Activated CD4-positive, CD25-positive, alpha-beta regulatory T cell treated with anti-CD3 and anti-CD28 coated beads, Interleukin-2, amount 50 U/mL, for 16 hours (primary cell): Measurements from ENCODE around the gene ZXDC.

ENCODE experiments used
- DNase-seq: peaks from one replicate; pipeline ENCODE4 v3.0.0-alpha.2; 2020; ENCODE audit warnings: low read depth, low spot score

Gene ZXDC

DNA sequence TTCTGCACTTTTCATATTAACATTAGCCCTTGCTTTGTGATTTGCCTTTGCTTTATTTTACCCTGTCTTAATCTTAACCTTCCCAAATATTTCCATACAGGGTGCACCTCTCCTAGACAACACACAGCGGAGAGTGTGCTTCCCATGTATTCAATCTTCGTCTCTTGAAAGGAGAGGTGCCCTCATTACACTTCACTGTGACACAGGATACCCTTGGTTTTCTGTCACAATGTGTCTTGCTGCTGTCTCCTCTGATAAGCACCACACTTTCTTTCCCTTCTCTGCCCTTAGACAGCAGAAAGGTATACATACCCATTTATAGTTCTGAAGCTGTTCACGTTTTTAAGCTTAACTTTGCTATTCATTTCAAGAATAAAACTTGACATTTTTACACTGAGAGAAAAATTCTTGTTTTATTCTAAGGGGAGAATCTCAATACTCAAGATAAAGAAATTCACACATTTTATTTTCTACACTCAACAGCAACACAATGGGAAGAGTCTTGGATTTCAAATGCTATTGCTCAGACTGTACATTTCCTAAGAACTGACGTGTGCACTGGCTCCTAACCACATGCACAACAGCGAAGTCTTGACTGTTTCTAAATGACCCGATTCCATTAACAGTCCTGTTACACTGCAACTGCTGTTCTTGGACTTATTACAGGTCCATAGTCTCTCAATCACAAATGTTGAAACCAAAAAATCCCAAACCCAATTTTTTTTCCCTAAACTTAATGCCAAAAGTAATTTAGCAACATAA, 21.1 kb downstream of the ZXDC start:
- no peak for DNase-seq

DNA sequence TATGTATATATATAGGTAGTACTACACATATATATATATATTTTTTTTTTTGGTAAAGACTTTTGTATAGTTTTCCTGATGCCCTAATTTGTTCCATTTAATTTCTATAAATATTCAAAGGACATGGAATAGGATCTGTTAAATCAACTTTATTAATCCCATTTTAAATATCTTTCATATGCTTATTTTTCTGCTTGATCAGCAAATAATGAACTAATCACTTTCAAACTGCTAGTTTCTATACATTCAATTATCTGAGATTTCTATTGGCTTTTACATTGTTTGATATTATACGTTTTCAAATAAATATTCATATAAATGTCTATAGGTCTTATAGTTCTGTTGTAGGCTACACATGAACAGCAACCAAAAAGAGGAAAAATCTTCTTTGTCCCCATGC, 21.7 kb downstream of the ZXDC start:
- no peak for DNase-seq

- no peak for DNase-seq
These were observed 23.5 kb downstream of the ZXDC start for GRCh38 chr3:126452213-126452612.

DNA sequence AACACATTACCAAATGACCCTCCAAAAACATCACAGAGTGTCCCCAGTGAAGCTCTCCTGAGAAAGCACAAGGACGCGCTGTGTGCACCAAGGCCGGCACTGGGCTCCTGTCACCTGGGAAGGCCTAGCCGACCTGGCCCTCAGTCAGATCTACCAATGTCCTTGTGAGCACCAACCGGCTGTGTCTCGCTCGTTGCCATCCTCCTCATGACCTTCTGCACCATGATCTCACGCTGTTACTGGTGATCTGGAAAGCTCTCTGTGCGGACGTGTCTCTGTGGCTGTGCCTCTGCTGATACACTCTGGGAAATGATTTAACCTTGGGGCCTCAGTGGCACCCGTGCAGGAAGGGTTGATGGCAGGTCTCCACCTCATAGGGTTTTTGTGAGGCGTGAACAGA, 24.2 kb downstream of the ZXDC start:
- DNase-seq: no peak

DNA sequence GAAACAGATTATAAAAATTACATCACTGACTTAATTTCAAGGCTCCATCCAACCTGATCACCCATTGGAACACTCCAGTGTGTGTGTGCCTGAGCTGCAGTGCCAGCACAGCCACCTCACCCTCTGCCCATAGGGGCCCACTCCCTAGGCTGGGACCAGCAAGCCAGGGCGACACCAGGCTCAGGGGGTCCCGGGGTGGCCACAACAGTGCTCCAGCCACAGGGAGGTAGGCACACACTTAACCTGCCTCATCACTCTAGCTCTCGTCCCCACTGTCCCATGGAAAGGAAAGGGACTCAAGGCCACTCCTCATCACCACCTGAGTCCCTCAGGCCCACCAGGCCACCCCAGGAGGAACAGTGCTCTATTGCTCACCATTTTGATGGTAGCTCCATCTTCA, 24.9 kb downstream of the ZXDC start:
- no peak for DNase-seq

- no peak for DNase-seq
These were observed 25.5 kb downstream of the ZXDC start for GRCh38 chr3:126450219-126450618.

DNA sequence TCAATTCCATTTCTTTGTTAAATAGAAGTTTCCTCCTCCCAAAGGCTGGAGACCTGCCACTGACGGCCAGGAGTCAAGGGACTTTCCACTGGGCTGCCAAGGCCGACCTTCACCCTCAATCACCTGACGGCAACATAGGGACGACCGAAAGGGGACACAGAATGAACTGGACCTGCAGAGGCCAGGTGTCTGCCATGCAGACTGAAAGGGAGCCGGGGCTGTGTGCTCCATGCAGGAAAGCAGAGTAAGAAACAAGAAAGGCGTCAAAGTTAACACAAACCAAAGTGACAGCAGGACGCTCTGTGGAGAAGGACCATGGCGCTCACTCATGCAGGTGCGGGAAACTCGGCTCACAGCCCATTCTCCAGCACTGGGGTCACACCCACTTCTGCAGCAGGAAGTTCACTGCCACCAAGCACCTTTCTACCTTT, 26.1 kb downstream of the ZXDC start:
- DNase-seq: no peak

GRCh38 chr3:126448893-126449180, 26.9 kb downstream of the ZXDC start:
- no peak for DNase-seq

DNA sequence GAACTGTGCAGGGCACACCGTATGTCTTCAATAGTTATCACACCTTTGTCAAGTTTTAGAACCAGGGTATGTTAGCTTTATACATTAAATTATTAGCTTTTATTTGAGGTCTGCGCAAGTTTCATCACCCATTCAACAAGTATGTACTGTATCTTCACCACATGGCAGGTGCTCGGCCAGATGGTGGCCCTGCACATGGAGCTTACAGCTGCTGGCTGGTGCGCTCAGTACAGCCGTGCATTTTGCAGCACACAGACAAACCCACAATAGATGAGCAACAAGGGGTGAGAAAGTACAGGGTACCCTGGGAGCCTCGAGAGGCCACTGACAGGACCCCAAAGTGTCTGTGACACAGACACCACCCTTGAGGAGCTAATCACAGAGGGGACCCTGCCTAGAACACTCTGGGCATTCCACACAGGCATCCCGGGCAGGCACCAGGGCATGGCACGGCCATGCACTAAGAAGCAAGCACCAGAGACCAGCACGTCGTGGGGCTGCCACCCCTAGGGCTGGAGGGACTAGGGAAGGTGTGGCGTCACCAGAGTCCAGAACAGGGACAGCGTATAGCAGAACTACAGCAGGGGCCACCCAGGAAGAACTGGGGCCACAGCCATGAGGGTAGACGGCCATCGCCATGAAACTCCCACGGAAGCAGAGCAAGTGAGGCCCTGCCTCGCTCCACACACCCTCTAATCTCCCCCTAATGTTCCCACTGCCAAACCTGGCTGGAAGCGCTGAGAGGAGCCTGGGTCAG, 27.4 kb downstream of the ZXDC start:
- DNase-seq: no peak

DNA sequence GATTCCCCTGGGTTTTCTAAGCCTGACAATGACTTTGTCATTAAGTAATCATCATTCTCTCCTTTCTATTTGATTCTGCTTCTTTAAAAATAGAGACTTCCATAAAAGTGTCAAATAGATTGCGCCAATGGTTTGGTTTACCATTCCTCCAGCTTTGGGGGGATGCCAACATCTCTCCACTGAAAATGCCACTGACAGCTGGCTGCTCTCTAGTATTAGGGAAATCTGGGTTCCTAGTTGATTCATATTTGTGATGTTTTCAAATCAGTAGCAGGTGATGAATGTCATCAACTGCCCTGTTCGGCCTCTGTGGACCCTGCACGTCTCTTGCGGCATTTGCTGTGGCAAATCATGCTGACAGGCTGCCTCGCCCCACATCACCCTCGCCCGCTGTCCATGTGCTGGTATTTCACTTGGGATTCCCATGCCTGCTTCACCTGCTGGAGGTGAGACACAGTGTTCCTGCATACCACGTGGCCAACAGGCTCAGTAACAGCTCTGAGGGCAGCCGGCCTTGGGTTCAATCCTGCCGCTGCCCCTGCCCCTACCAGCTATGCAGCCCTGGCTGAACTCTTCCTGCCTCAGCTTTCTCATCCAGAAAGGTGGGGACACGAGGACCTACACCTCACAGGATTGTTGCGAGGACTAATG, 28.1 kb downstream of the ZXDC start:
- no peak for DNase-seq

- no peak for DNase-seq
These were observed 28.9 kb downstream of the ZXDC start for GRCh38 chr3:126446791-126447190.

- no peak for DNase-seq
These were observed 29.4 kb downstream of the ZXDC start for GRCh38 chr3:126446301-126446700.

DNA sequence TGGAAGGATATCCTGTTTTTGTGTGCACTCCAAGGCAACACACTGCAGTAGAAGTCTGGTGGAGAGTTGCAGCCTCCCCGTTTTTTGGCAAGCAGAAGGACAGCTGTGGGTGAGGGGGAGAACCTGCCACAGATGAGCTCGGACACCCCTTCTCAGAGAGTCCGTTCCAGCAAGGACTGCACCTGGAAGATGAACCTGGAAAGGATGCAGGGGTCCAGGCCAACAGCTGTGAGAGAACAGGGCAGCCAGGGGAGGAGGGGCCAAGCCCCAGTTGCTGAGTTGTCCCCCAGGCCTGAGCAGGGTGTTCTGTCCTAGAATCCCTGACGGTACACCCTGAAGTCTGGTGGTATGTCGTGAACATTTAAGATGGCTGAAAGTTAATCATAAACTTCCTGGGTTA, 30.2 kb downstream of the ZXDC start:
- DNase-seq: no peak

GRCh38 chr3:126442856-126443242, 32.8 kb downstream of the ZXDC start:
- DNase-seq: no peak

DNA sequence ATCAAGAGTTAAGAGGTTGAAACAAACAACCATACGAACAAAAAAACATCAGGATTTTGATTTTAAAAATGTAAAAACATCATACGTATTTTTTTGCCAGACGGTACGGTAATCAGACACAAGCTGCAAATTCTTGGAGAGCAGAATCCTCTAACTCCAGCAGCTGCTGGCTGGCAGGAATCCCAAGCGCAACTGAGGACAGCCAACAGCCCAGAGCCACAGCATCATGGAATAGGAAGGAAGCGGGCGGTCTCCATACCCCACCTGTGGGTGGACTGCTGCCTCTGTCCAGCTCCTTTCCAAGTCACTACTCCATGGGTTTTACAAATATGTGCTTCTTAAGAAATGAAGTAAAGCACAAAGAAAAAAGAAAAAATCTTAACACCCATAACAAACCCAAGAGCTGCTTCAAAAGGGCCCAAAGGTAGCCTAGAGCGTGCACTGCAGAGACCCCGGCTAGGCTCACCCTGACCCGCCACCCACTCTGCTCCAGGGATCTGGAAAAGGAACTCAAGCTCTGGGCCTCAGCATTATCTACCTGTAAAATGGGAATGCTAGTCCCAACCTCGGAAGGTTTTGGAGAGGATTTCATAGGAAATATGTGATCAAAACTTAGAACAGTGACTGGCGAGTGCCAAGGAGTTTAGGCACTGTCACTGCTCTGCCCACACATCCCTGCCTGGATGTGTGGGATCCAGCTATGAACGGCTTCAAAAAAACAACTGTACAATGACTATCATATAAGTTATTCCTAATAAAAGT, 33.4 kb downstream of the ZXDC start:
- DNase-seq: no peak

GRCh38 chr3:126441256-126441880, 34.3 kb downstream of the ZXDC start:
- DNase-seq: no peak

- DNase-seq: no peak
These were observed 35.0 kb downstream of the ZXDC start for GRCh38 chr3:126440709-126440995.

DNA sequence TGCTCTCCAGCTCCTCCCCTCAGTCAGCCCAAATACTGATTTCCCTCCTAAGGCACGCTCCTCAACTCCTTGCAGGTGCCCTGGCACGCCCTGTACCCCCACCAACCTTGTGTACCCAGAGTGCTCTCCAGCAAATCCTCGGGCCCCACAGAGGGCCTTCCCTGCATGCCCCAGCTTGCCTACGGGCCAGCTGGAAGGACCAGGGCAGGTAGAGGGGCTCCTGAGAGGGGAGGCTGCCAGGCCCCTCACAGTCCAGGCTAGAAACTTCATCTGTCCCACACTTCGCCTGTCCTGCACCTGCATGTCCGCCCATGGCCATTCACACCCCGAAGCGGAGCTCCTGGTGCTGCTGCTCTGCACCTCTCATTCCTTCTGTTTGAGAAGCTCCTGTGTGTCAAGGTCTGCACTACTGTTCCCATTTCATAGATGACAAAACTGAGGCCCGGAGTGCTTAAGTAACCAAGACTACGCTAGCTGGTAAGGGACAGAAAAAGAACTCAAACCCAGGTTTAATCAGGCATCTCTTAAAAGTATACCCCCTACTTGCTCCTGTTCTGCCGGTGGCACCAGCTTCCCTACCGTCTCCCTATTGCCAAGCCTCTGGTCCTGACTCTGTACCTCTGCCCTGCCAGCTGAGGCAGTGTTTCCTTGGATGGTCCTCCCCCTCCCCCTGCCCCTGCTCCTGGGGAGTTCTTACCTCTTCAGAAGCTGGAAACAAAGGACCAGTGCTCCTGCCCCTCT, 35.6 kb downstream of the ZXDC start:
- DNase-seq: no peak

GRCh38 chr3:126439346-126439967, 36.2 kb downstream of the ZXDC start:
- DNase-seq: no peak

GRCh38 chr3:126438746-126439145, 36.9 kb downstream of the ZXDC start:
- DNase-seq: no peak

DNA sequence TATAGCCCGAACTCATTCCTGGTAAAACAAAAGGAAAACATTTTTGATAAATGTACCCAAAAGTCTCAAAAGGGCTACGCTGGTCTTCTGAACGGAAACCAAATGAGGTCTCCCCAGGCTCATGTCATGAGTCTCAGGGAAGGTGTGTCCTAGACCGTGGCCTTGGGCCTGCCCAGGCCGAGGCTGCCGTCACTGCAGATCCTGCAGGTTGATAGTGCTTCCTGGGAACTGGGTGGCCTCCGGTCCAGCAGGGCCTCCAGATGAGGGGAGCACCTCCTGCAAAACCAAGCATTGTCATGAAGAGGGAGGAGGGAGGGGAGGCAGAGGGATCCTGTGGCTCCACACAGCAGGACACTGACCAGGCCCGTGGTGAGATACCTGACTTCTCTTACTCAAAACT, 37.5 kb downstream of the ZXDC start:
- DNase-seq: no peak
